ENCODE measurements around the gene GJB1. TPM values are rescaled to one million over a fixed set of nuclear protein-coding genes. Genes with fewer than 3 reads are reported as not detected.

GJB1 gene
- total RNA-seq, 2 experiments from 2014 or later: not detected

DNA sequence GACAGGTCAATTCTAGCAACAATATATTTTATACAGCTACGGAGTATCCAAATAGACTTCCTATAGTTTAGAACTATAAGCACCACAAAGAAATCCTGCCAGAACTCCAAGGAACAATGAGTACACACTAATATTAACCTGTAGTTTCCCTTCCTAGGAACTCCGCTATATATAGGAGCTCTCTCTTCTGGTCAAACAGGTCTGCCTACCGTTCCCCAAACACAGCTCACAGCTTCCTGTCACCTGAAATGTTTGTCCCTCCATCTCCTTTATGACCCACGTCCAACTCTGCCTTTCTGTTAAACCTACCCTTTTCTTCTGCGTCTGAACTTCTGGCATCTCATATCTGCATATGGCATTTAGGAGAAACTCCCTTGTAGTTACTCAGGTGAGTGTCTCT, 10.5 kb upstream of the GJB1 start:
- Histone ChIP-seq H3K36me3 (ENCODE audit: insufficient read depth, low read length) (no peaks in the 10 kb centered on the region), H3K9me3 (ENCODE audit: low read length) (no peaks in the 10 kb centered on the region), H3K4me1 (ENCODE audit: insufficient read depth, low read length, poor library complexity, severe bottlenecking) (peaks cover 9% of the 10 kb centered on the region), H3K79me2 (ENCODE audit: insufficient read depth, low read depth, low read length) (no peaks in the 10 kb centered on the region), H4K20me1 (ENCODE audit: insufficient read depth, low read length) (no peaks in the 10 kb centered on the region), H2AFZ (ENCODE audit: low read length) (no peak overlapping the region), H3K27ac (ENCODE audit: low read depth, low read length, poor library complexity, severe bottlenecking) (no peak overlapping the region), H3K4me3 (ENCODE audit: low read depth, low read length, poor library complexity, severe bottlenecking) (no peak overlapping the region), H3K4me2 (ENCODE audit: low read length) (no peak overlapping the region), H3K9me2 (ENCODE audit: insufficient read depth, low read length) (no peaks in the 10 kb centered on the region)
- ChIA-PET POLR2A (interaction anchor here (0.6 to 1.2 kb wide), 2 partner anchors 16 to 33 kb away, joined by 4 read pairs; no protein-coding TSS in a partner anchor), CTCF (ENCODE audit: unreplicated experiment) (no interaction called here)
- intact Hi-C loops (cut with micrococcal nuclease; ENCODE audit: unreplicated experiment): no loop called here
- BruUV-seq (replicated peaks): no TSS peak
- no peak for DNase-seq (ENCODE audit: low spot score)
- TF ChIP-seq EZH2phosphoT487 (IDR thresholded peaks at IDR 0.05; ENCODE audit: borderline replicate concordance, low read depth, low read length): no peak
- TF ChIP-seq, protein P1, sequence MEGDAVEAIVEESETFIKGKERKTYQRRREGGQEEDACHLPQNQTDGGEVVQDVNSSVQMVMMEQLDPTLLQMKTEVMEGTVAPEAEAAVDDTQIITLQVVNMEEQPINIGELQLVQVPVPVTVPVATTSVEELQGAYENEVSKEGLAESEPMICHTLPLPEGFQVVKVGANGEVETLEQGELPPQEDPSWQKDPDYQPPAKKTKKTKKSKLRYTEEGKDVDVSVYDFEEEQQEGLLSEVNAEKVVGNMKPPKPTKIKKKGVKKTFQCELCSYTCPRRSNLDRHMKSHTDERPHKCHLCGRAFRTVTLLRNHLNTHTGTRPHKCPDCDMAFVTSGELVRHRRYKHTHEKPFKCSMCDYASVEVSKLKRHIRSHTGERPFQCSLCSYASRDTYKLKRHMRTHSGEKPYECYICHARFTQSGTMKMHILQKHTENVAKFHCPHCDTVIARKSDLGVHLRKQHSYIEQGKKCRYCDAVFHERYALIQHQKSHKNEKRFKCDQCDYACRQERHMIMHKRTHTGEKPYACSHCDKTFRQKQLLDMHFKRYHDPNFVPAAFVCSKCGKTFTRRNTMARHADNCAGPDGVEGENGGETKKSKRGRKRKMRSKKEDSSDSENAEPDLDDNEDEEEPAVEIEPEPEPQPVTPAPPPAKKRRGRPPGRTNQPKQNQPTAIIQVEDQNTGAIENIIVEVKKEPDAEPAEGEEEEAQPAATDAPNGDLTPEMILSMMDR (conservative IDR thresholded peaks at IDR 0.05; ENCODE audit: low read length): no peak

DNA sequence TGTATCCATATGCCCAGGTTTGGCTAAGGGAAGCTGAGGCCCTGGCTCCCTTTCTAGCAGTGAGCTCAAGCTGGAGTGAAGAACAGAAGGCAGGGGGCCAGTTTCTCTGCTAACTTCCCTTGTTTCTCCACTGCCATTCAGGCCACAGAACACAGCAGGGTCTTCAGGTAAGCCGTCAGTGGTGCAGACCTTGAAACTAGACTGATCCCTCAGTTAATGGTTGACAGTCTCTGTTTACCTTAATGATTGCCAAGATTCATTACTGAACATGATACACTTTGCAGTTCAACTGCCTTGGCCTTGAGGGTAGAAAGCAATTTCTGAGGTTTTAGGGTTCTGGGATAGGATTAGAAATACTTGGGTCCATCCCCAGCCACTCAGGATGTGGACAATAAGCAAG, 8.9 kb upstream of the GJB1 start:
- no TSS peak for BruUV-seq (replicated peaks)
- Histone ChIP-seq H4K20me1 (ENCODE audit: insufficient read depth, low read length) (no peaks in the 10 kb centered on the region), H3K9me3 (ENCODE audit: low read length) (no peaks in the 10 kb centered on the region), H3K4me1 (ENCODE audit: insufficient read depth, low read length, poor library complexity, severe bottlenecking) (peaks cover 9% of the 10 kb centered on the region), H2AFZ (ENCODE audit: low read length) (no peak overlapping the region), H3K4me2 (ENCODE audit: low read length) (no peak overlapping the region), H3K79me2 (ENCODE audit: insufficient read depth, low read depth, low read length) (no peaks in the 10 kb centered on the region), H3K27ac (ENCODE audit: low read depth, low read length, poor library complexity, severe bottlenecking) (no peak overlapping the region), H3K4me3 (ENCODE audit: low read depth, low read length, poor library complexity, severe bottlenecking) (no peak overlapping the region), H3K36me3 (ENCODE audit: insufficient read depth, low read length) (no peaks in the 10 kb centered on the region), H3K9me2 (ENCODE audit: insufficient read depth, low read length) (no peaks in the 10 kb centered on the region)
- intact Hi-C loops (cut with micrococcal nuclease; ENCODE audit: unreplicated experiment): no loop called here
- no peak for DNase-seq (ENCODE audit: low spot score)
- CTCF ChIA-PET (ENCODE audit: unreplicated experiment): no interaction called here
- POLR2A ChIA-PET: no interaction called here
- TF ChIP-seq, protein P1 (conservative IDR thresholded peaks at IDR 0.05; ENCODE audit: low read length): no peak
- no peak for TF ChIP-seq EZH2phosphoT487 (IDR thresholded peaks at IDR 0.05; ENCODE audit: borderline replicate concordance, low read depth, low read length)

DNA sequence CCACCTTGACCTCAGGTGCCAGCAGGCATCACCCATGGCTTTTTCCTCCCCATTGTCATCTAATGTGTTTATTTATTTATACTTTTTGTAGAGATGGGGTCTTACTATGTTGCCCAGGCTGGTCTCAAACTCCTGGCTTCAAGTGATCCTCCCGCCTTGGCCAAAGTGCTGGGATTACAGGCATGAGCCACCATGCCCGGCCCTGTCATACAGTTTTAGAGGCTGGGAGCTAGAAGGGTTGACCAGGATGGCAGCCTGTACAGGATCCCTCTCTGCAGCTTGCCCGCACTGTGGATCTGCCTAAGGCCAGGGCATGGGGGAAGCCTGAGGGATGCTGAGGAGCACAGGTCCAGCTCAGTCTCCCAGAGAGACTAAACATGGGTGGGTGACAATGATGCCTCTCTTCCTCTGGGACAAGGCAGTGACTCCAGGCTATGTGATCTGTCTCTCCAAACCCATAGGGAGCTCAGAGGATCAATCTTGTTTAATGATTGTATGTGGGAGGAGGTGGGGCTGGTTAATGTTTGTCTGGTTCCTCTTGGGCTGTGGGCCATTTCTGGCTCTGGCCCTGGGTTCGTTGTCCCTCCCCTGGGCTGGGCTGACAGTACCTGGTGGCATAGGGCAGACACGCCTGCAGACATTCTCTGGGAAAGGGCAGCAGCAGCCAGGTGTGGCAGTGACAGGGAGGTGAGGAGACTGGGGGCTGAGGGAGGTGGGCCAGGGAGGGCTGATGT, 8.3 kb upstream of the GJB1 start:
- no peak overlapping the region for H3K27ac ChIP-seq (ENCODE audit: low read depth, low read length, poor library complexity, severe bottlenecking)
- no peaks in the 10 kb centered on the region for H3K36me3 ChIP-seq (ENCODE audit: insufficient read depth, low read length)
- no peaks in the 10 kb centered on the region for H3K9me2 ChIP-seq (ENCODE audit: insufficient read depth, low read length)
- H3K4me3 ChIP-seq (ENCODE audit: low read depth, low read length, poor library complexity, severe bottlenecking): no peak overlapping the region
- DNase-seq (ENCODE audit: low spot score): no peak
- no peak overlapping the region for H2AFZ ChIP-seq (ENCODE audit: low read length)
- no peaks in the 10 kb centered on the region for H3K9me3 ChIP-seq (ENCODE audit: low read length)
- POLR2A ChIA-PET: no interaction called here
- intact Hi-C loops (cut with micrococcal nuclease; ENCODE audit: unreplicated experiment): no loop called here
- BruUV-seq (replicated peaks): no TSS peak
- TF ChIP-seq, protein P1 (conservative IDR thresholded peaks at IDR 0.05; ENCODE audit: low read length): no peak
- TF ChIP-seq EZH2phosphoT487 (IDR thresholded peaks at IDR 0.05; ENCODE audit: borderline replicate concordance, low read depth, low read length): no peak
- no peaks in the 10 kb centered on the region for H4K20me1 ChIP-seq (ENCODE audit: insufficient read depth, low read length)
- H3K4me2 ChIP-seq (ENCODE audit: low read length): no peak overlapping the region
- H3K79me2 ChIP-seq (ENCODE audit: insufficient read depth, low read depth, low read length): no peaks in the 10 kb centered on the region
- peaks cover 9% of the 10 kb centered on the region for H3K4me1 ChIP-seq (ENCODE audit: insufficient read depth, low read length, poor library complexity, severe bottlenecking)
- CTCF ChIA-PET (ENCODE audit: unreplicated experiment): no interaction called here
